Measurements from ENCODE around the gene ACBD4.

The ACBD4 gene

DNA sequence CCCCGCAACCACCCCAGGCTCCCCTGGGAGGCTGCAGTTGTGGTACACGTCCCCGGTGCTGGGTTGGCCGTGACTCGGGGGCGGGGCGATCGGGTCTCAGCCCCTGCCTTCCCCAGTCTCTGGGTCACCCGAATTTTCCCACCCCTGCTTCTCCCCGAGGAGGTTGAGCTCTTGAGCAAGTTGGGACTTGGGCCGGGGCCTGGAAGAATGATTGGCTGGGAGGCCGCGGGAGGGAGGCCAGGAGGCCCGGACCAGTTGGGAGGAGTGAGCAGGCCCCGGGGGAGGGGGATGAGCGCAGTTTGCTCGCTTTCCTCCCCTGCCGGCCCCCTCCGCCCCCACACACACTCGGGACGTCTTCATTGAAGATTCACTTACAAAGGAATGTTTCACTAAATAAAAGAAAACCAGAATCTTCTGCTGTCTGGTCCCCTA is 8.3 kb downstream of the ACBD4 start:
- TF ChIP-seq, protein P1, sequence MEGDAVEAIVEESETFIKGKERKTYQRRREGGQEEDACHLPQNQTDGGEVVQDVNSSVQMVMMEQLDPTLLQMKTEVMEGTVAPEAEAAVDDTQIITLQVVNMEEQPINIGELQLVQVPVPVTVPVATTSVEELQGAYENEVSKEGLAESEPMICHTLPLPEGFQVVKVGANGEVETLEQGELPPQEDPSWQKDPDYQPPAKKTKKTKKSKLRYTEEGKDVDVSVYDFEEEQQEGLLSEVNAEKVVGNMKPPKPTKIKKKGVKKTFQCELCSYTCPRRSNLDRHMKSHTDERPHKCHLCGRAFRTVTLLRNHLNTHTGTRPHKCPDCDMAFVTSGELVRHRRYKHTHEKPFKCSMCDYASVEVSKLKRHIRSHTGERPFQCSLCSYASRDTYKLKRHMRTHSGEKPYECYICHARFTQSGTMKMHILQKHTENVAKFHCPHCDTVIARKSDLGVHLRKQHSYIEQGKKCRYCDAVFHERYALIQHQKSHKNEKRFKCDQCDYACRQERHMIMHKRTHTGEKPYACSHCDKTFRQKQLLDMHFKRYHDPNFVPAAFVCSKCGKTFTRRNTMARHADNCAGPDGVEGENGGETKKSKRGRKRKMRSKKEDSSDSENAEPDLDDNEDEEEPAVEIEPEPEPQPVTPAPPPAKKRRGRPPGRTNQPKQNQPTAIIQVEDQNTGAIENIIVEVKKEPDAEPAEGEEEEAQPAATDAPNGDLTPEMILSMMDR (IDR thresholded peaks at IDR 0.05; ENCODE audit: insufficient read depth, low read depth, low read length, missing control alignments): no peak
- peak; percentile 77 for DNase-seq (ENCODE audit: low read depth)
- H3K4me3 ChIP-seq (ENCODE audit: low read length): peak overlapping the region; percentile 37

DNA sequence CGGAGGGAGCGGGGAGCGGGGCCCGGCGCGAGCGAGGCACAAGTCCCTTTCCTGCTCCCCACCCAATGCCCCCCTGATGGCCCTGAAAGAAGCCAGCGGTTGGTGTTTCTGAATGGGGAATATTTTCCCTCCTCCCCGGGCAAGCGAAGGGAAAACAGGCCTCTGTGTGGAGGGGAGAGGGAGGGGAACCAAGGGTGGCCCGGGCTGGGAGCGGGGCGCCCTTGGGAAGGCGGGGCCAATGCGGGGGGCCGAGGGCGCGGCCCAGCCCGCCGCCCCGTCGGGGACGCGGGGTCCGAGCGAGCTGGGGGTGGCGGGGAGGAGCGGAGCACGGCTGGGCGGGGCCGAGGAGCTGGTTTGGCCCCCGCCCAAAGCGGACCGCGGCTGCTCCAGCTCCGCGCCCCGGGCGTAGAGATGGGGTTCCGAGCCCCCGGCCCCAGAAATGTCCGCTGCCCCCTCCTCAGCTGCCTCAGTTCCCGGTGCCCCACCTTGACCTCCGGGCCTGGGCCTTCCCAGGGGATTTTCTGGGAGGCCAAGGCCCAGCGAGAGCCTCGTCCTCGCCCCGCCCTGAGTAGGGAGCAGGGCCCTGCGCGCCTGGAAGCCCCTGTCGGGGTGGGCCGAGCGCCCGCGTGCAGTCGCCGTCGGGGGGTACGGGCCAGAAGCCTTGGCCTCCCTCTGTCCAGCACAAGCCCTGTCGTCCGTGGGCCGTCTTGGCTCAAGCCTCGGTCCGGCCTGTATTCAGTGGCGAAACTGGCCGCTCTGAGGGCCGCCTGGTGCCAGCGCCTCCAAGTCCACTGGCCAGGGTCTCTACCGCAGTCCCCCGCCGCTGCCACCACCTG is 8.9 kb downstream of the ACBD4 start:
- no peak for DNase-seq (ENCODE audit: low read depth)
- H3K4me3 ChIP-seq (ENCODE audit: low read length): peak overlapping the region; percentile 37
- TF ChIP-seq, protein P1 (IDR thresholded peaks at IDR 0.05; ENCODE audit: insufficient read depth, low read depth, low read length, missing control alignments): no peak

DNA sequence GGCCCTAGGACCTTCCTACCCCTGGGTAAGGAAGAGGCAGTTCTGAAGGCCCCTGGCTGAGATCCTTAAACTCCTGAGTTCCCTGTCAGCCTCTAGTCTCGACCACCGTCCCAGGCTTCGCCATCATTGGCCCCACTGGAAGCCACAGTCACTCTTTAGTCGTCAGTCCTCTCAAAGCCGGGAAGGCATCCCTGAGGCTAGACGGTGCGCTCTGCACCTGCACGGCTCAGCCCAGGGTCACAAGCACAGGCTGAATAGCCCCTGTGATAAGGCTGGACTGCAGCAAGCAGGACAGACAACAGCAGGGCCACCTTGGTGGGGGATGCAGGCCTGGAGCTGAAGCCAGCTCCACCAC is 9.5 kb downstream of the ACBD4 start:
- TF ChIP-seq, protein P1 (IDR thresholded peaks at IDR 0.05; ENCODE audit: insufficient read depth, low read depth, low read length, missing control alignments): no peak
- no peak for DNase-seq (ENCODE audit: low read depth)
- H3K4me3 ChIP-seq (ENCODE audit: low read length): no peak overlapping the region

DNA sequence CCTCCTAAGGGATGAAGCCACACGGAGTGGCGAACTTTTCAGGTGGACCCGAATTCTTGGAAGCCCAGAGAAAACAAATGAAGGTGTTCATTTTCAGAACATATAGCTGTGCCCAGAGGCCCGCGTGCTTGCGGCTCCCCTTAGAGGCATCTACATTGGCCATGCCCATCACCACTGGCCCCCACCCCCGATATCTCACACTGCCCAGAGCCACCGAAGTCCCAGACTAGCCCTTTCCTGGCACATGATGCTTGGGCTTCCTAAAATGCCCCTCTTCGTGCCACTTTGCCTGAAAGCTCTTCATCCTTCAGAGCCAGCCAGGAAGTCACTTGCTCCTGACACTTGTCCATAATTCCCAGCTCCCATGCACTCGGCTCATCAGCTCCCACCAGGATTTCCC is 10.7 kb downstream of the ACBD4 start:
- H3K4me3 ChIP-seq (ENCODE audit: low read length): no peak overlapping the region
- TF ChIP-seq, protein P1 (IDR thresholded peaks at IDR 0.05; ENCODE audit: insufficient read depth, low read depth, low read length, missing control alignments): no peak
- DNase-seq (ENCODE audit: low read depth): no peak

DNA sequence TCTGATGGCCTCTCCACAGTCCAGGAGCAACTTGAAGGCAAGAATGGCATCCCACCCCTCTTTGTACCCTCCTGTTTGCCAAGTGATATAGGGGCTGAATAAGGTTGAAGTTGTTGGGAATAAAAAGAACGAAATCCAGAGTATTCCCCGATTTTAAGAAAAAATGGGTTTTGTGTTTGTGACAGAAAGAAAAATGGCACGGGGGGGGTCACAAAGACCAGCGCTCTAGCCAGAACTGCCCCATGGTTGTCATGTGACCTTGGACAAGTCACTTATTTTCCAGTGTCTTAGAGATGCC is 11.1 kb downstream of the ACBD4 start:
- no peak for DNase-seq (ENCODE audit: low read depth)
- peak overlapping the region; percentile 88 for H3K4me3 ChIP-seq (ENCODE audit: low read length)
- TF ChIP-seq, protein P1 (IDR thresholded peaks at IDR 0.05; ENCODE audit: insufficient read depth, low read depth, low read length, missing control alignments): no peak

DNA sequence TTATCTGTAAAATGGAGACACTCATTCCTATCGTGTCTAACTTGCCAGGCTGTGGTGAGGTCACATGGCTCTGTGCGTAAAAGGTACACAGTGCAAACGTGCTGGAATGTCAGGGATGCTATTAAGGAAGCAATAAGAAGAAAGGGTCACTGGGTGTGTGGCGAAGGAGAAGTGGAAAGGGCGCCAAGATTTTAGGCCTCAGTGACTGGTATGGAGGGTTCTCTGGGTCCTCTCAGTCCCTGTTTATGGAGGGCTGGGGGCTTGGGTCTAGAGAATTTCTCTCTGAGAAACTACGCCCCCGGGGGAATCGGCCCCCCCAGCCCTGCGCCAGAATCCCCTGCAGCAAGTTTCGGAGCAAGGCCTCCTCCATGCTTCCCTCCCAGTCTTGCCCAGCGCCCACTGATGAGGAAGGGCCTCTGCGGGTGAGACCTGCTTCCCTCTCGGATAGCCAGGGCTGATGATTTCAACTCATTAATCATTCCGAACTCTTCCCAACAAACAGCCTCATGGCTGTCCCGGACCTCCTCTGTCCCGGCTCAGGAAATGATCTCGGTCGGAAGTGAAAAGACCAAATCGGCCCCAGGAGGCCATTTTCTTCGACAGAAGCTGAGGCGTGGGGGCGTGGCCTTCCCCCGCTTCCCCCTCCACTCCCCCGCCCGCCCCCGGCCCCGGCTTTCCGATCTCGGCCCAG is 11.5 kb downstream of the ACBD4 start:
- TF ChIP-seq, protein P1 (IDR thresholded peaks at IDR 0.05; ENCODE audit: insufficient read depth, low read depth, low read length, missing control alignments): no peak
- DNase-seq (ENCODE audit: low read depth): peak; percentile 61
- H3K4me3 ChIP-seq (ENCODE audit: low read length): peak overlapping the region; percentile 88

Measured in epithelial cell of esophagus (primary cell).